Measurements from ENCODE around the gene ZFAND2B.

ZFAND2B gene

GRCh38 chr2:219229305-219230058 lies 22.9 kb downstream of the ZFAND2B start, which contains the start of the genes ANKZF1 and ATG9A:
Gene ANKZF1 (plus strand): TSS chr2:219229806. CDS start chr2:219230258, 452 bp downstream.
Gene ATG9A (minus strand): TSS chr2:219229636. CDS start chr2:219228024, 1,612 bp downstream.
- DNase-seq (ENCODE audit: low read depth, low spot score) = peak; percentile 84
- Histone ChIP-seq H3K36me3 (ENCODE audit: insufficient read depth, low read length) (peaks cover 43% of the 10 kb centered on the region), H3K9ac (ENCODE audit: insufficient read length) (peak within 1 kb of the TSS; percentile 97), H3K4me3 (peak within 1 kb of the TSS; percentile 92), H3K27ac (peak within 1 kb of the TSS; percentile 73; the same call in 1 of the 2 replicates), H3K9me3 (ENCODE audit: low read depth, low read length) (no peaks in the 10 kb centered on the region)
- TF ChIP-seq FOXP2 (optimal IDR thresholded peaks at IDR 0.05; ENCODE audit: control extremely low read depth, extremely low read length, insufficient read depth) (peak; percentile 97), POLR2AphosphoS5 (IDR thresholded peaks at IDR 0.05; ENCODE audit: borderline replicate concordance, low read depth, low read length) (peak; percentile 92), EZH2 (IDR thresholded peaks at IDR 0.05) (no peak)

- H3K9me3 ChIP-seq (ENCODE audit: low read depth, low read length) = no peaks in the 10 kb centered on the region
- H3K27ac ChIP-seq = peak overlapping the region; percentile 55; the same call in 1 of the 2 replicates
- TF ChIP-seq EZH2 (IDR thresholded peaks at IDR 0.05) = no peak
- no peak for TF ChIP-seq POLR2AphosphoS5 (IDR thresholded peaks at IDR 0.05; ENCODE audit: borderline replicate concordance, low read depth, low read length)
- no peak for TF ChIP-seq FOXP2 (optimal IDR thresholded peaks at IDR 0.05; ENCODE audit: control extremely low read depth, extremely low read length, insufficient read depth)
- H3K36me3 ChIP-seq (ENCODE audit: insufficient read depth, low read length) = peaks cover 42% of the 10 kb centered on the region
- no peak for DNase-seq (ENCODE audit: low read depth, low spot score)
- peak overlapping the region; percentile 85 for H3K9ac ChIP-seq (ENCODE audit: insufficient read length)
- H3K4me3 ChIP-seq = peak overlapping the region; percentile 92
These were observed 23.5 kb downstream of the ZFAND2B start for GRCh38 chr2:219230059-219230540.

GRCh38 chr2:219234331-219234730 lies 27.7 kb downstream of the ZFAND2B start:
- DNase-seq (ENCODE audit: low read depth, low spot score) = no peak
- Histone ChIP-seq H3K4me3 (no peak overlapping the region), H3K36me3 (ENCODE audit: insufficient read depth, low read length) (peaks cover 49% of the 10 kb centered on the region), H3K27ac (no peak overlapping the region), H3K9me3 (ENCODE audit: low read depth, low read length) (no peaks in the 10 kb centered on the region), H3K9ac (ENCODE audit: insufficient read length) (no peak overlapping the region)
- TF ChIP-seq FOXP2 (optimal IDR thresholded peaks at IDR 0.05; ENCODE audit: control extremely low read depth, extremely low read length, insufficient read depth) = no peak
- no peak for TF ChIP-seq POLR2AphosphoS5 (IDR thresholded peaks at IDR 0.05; ENCODE audit: borderline replicate concordance, low read depth, low read length)
- no peak for TF ChIP-seq EZH2 (IDR thresholded peaks at IDR 0.05)

GRCh38 chr2:219243291-219243761 lies 36.7 kb downstream of the ZFAND2B start:
- Histone ChIP-seq H3K9me3 (ENCODE audit: low read depth, low read length) (no peaks in the 10 kb centered on the region), H3K9ac (ENCODE audit: insufficient read length) (no peak overlapping the region), H3K36me3 (ENCODE audit: insufficient read depth, low read length) (no peaks in the 10 kb centered on the region; the same call in 1 of the 2 replicates), H3K4me3 (no peak overlapping the region), H3K27ac (no peak overlapping the region)
- no peak for DNase-seq (ENCODE audit: low read depth, low spot score)
- no peak for TF ChIP-seq POLR2AphosphoS5 (IDR thresholded peaks at IDR 0.05; ENCODE audit: borderline replicate concordance, low read depth, low read length)
- TF ChIP-seq FOXP2 (optimal IDR thresholded peaks at IDR 0.05; ENCODE audit: control extremely low read depth, extremely low read length, insufficient read depth) = no peak
- TF ChIP-seq EZH2 (IDR thresholded peaks at IDR 0.05) = no peak

- Histone ChIP-seq H3K9ac (ENCODE audit: insufficient read length) (peak overlapping the region; percentile 87), H3K4me3 (peak overlapping the region; percentile 99), H3K36me3 (ENCODE audit: insufficient read depth, low read length) (no peaks in the 10 kb centered on the region; the same call in 1 of the 2 replicates), H3K27ac (no peak overlapping the region), H3K9me3 (ENCODE audit: low read depth, low read length) (no peaks in the 10 kb centered on the region)
- TF ChIP-seq EZH2 (IDR thresholded peaks at IDR 0.05) (no peak), POLR2AphosphoS5 (IDR thresholded peaks at IDR 0.05; ENCODE audit: borderline replicate concordance, low read depth, low read length) (no peak), FOXP2 (optimal IDR thresholded peaks at IDR 0.05; ENCODE audit: control extremely low read depth, extremely low read length, insufficient read depth) (no peak)
- no peak for DNase-seq (ENCODE audit: low read depth, low spot score)
These were observed 38.2 kb downstream of the ZFAND2B start for GRCh38 chr2:219244789-219245147.

DNA sequence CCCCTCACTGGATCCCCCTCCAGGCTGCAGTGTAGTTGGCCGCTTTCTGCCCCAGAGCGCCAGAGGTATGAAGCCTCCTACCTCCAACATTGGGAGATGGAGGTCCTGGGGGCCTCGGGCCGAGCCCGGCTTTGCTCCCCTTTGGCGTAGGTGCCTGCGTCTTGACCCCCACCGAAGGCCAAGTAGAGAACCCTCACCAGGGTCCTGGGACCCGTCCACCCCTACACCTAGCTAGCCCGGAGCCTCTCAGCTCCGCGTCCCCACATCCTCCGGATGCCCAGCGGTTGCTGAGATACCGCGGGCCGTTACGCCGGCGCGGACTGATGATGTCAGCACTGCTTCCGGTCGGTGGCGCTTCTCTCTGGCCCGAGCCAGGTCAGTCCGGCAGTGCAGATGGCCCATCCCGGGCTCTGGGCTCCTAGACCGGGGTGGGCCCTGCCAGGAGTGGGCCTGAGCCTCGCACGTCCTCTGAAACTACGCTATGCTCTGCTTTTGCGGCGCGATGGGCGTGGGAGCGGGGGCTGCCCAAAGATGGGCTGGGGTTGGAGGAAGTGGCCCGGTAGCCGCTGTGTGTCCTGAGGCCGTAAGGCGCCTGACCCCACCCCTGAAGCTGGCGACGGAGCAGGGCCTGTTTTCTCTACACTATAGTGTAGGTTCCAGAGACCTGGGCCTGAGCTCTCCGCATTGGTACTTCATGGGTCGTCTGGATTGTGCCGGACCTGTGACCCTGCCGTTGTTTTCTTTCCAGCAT lies 38.7 kb downstream of the ZFAND2B start, which contains the start of the genes GLB1L and STK16:
TSS of gene GLB1L (minus strand) at position 297 of the 751 bp plus-strand sequence. CDS start 1,871 bp downstream, outside the sequence.
TSS of gene STK16 (plus strand) at position 332 of the 751 bp plus-strand sequence. CDS start 521 bp downstream, outside the sequence.
- TF ChIP-seq POLR2AphosphoS5 (IDR thresholded peaks at IDR 0.05; ENCODE audit: borderline replicate concordance, low read depth, low read length) (peak; percentile 90), FOXP2 (optimal IDR thresholded peaks at IDR 0.05; ENCODE audit: control extremely low read depth, extremely low read length, insufficient read depth) (peak; percentile 9), EZH2 (IDR thresholded peaks at IDR 0.05) (no peak)
- Histone ChIP-seq H3K27ac (no peak within 1 kb of the TSS), H3K9me3 (ENCODE audit: low read depth, low read length) (no peaks in the 10 kb centered on the region), H3K4me3 (peak within 1 kb of the TSS; percentile 99), H3K9ac (ENCODE audit: insufficient read length) (peak within 1 kb of the TSS; percentile 87), H3K36me3 (ENCODE audit: insufficient read depth, low read length) (no peaks in the 10 kb centered on the region; the same call in 1 of the 2 replicates)
- no peak for DNase-seq (ENCODE audit: low read depth, low spot score)

DNA sequence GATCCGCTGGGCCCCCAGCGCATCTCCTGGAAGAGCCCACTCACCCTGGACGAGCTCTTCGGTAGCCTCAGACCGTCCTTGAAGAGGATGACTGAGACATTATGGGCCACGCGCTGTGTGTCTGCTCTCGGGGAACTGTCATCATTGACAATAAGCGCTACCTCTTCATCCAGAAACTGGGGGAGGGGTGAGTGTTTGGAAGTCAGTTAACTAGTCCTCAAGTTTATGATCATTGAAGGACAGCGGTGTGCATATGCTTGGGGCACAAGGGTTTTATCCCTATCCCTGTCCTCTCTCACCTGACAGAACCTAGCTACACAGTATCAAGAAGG lies 39.3 kb downstream of the ZFAND2B start:
- TF ChIP-seq FOXP2 (optimal IDR thresholded peaks at IDR 0.05; ENCODE audit: control extremely low read depth, extremely low read length, insufficient read depth) (no peak), POLR2AphosphoS5 (IDR thresholded peaks at IDR 0.05; ENCODE audit: borderline replicate concordance, low read depth, low read length) (no peak), EZH2 (IDR thresholded peaks at IDR 0.05) (no peak)
- Histone ChIP-seq H3K9ac (ENCODE audit: insufficient read length) (peak overlapping the region; percentile 87), H3K27ac (no peak overlapping the region), H3K4me3 (peak overlapping the region; percentile 99), H3K36me3 (ENCODE audit: insufficient read depth, low read length) (no peaks in the 10 kb centered on the region; the same call in 1 of the 2 replicates), H3K9me3 (ENCODE audit: low read depth, low read length) (no peaks in the 10 kb centered on the region)
- DNase-seq (ENCODE audit: low read depth, low spot score) = no peak
